HG03060 (cell line): Measurements from ENCODE around the gene CCDC66.
"Not testable (repeated sequence)": the region's sequence is repeated elsewhere in the genome, so short reads cannot be mapped to it uniquely, and the experiment has no call there.

Experiments
- ATAC-seq: cut with Tn5 transposase; IDR thresholded peaks from one replicate; pipeline ENCODE4 v1.9.1; 2021; ENCODE audit warnings: low read depth, moderate number of reproducible peaks; ENCODE audit not compliant: unreplicated experiment

The CCDC66 gene

GRCh38 chr3:56556908-56557830 lies at the start of gene CCDC66:
Gene CCDC66 (plus strand): TSS chr3:56557175. CDS start chr3:56557243, 68 bp downstream.
- peak; percentile 87 for ATAC-seq

- ATAC-seq = no peak
These were observed 37.3 kb upstream of the CCDC66 start for GRCh38 chr3:56519641-56520040.

GRCh38 chr3:56522374-56522773 lies 34.6 kb upstream of the CCDC66 start:
- ATAC-seq = no peak

- ATAC-seq = no peak
These were observed 31.7 kb upstream of the CCDC66 start for GRCh38 chr3:56525291-56525690.

- ATAC-seq = no peak
These were observed 20.2 kb upstream of the CCDC66 start for GRCh38 chr3:56536735-56537134.

- no peak for ATAC-seq
These were observed 9.5 kb upstream of the CCDC66 start for GRCh38 chr3:56547486-56547885.

GRCh38 chr3:56557831-56558170 lies 826 bp downstream of the CCDC66 start:
- ATAC-seq = no peak

- ATAC-seq = no peak
These were observed 16.5 kb downstream of the CCDC66 start for GRCh38 chr3:56573501-56573900.

GRCh38 chr3:56581941-56582340 lies 25.0 kb downstream of the CCDC66 start:
- not testable (repeated sequence) for ATAC-seq

GRCh38 chr3:56584275-56584674 lies 27.3 kb downstream of the CCDC66 start:
- ATAC-seq = not testable (repeated sequence)

- ATAC-seq = no peak
These were observed 33.8 kb downstream of the CCDC66 start for GRCh38 chr3:56590814-56591213.

- ATAC-seq = no peak
These were observed 34.3 kb downstream of the CCDC66 start for GRCh38 chr3:56591262-56591661.

- ATAC-seq = no peak
These were observed 36.6 kb downstream of the CCDC66 start for GRCh38 chr3:56593455-56594158.

- no peak for ATAC-seq
These were observed 39.2 kb downstream of the CCDC66 start for GRCh38 chr3:56595975-56596840.

GRCh38 chr3:56608479-56608878 lies 51.5 kb downstream of the CCDC66 start:
- ATAC-seq = not testable (repeated sequence)

GRCh38 chr3:56610669-56611335 lies 53.8 kb downstream of the CCDC66 start:
- no peak for ATAC-seq

GRCh38 chr3:56611364-56611763 lies 54.4 kb downstream of the CCDC66 start:
- no peak for ATAC-seq

GRCh38 chr3:56612146-56612545 lies 55.2 kb downstream of the CCDC66 start:
- ATAC-seq = no peak

GRCh38 chr3:56613016-56613415 lies 56.0 kb downstream of the CCDC66 start:
- ATAC-seq = no peak

GRCh38 chr3:56616478-56617006 lies 59.6 kb downstream of the CCDC66 start:
- ATAC-seq = no peak
